Osteocyte (in vitro differentiated cells): ENCODE results near the gene FOXJ1. TPM values are rescaled to one million over a fixed set of nuclear protein-coding genes. Genes with fewer than 3 reads are reported as not detected.

Source experiments
- DNase-seq: peaks from one replicate; pipeline ENCODE4 v3.0.0; 2021; ENCODE audit warnings: mixed read lengths; ENCODE audit not compliant: unreplicated experiment; ENCODE audit errors: extremely low spot score
- H3K27ac Mint-ChIP-seq: one replicate; pipeline ENCODE4 v1.8.0; 2021; ENCODE audit warnings: mild to moderate bottlenecking, mixed read lengths; ENCODE audit not compliant: unreplicated experiment
- H3K27me3 Mint-ChIP-seq: one replicate; pipeline ENCODE4 v1.8.0; 2021; ENCODE audit warnings: mixed read lengths; ENCODE audit not compliant: unreplicated experiment
- H3K36me3 Mint-ChIP-seq: one replicate; pipeline ENCODE4 v1.8.0; 2021; ENCODE audit warnings: mixed read lengths; ENCODE audit not compliant: unreplicated experiment
- H3K4me1 Mint-ChIP-seq: one replicate; pipeline ENCODE4 v1.8.0; 2021; ENCODE audit warnings: mixed read lengths; ENCODE audit not compliant: unreplicated experiment
- H3K4me3 Mint-ChIP-seq: one replicate; pipeline ENCODE4 v1.8.0; 2021; ENCODE audit warnings: mild to moderate bottlenecking, moderate library complexity, mixed read lengths; ENCODE audit not compliant: unreplicated experiment
- H3K9me3 Mint-ChIP-seq: one replicate; pipeline ENCODE4 v1.8.0; 2021; ENCODE audit warnings: mixed read lengths; ENCODE audit not compliant: unreplicated experiment
- CTCF ChIP-seq: fragments of 200-600 bp; sonication (generic); IDR thresholded peaks from 2 replicates; pipeline ENCODE4 v1.5.0; 2021; ENCODE audit warnings: antibody characterized with exemption, mild to moderate bottlenecking, moderate library complexity
- microRNA-seq: library from miRNA; unstranded; fragments of <30 nt; microRNA quantifications from one replicate; pipeline ENCODE4 v1.1.0, GENCODE V29; 2020; ENCODE audit not compliant: unreplicated experiment
- total RNA-seq: library from RNA; stranded (reverse); gene quantifications from 2 replicates; pipeline ENCODE4 v1.2.1, GENCODE V29; 2021

The FOXJ1 gene
- total RNA-seq, 1 donor from 2014 or later = 0.13 TPM

DNA sequence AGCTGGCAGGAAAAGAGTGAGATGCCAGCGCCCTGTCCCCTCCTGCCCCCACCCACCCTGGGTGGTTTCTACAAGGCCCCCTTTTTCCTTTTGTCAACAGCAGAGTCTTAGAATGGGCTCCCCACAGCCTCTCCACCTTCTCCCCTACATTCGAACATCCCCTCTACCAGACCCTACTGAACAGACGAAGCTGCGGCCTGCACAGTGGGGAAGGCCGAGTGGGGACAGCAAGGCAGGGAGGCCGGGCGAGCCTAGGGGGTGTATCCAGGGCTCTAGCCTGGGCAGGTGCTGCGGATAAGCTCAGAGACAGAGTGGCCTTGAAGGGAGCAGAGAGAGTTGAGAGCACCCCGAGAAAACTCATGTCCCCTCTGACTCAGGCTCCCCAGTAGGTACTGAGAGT lies 54.7 kb downstream of the FOXJ1 start:
- H3K4me1 Mint-ChIP-seq = peaks cover 3% of the 10 kb centered on the region
- H3K27ac Mint-ChIP-seq = no peak overlapping the region
- DNase-seq = no peak
- peaks cover 33% of the 10 kb centered on the region for H3K36me3 Mint-ChIP-seq
- no peak for TF ChIP-seq CTCF
- H3K9me3 Mint-ChIP-seq = no peaks in the 10 kb centered on the region
- peaks cover 4% of the 10 kb centered on the region for H3K27me3 Mint-ChIP-seq
- no peak overlapping the region for H3K4me3 Mint-ChIP-seq

Small RNA genes within 50 kb of the gene (microRNA-seq; reads per million reads assigned to microRNA genes)
- gene MIR6868 = 3.8 reads per million

Other genes starting within 250 kb of the FOXJ1 start
- 26.3 and 26.9 TPM in 2 replicates for gene TRIM65, start 244.3 kb downstream of the FOXJ1 start, total RNA-seq
- gene MRPL38, start 236.4 kb downstream of the FOXJ1 start, total RNA-seq = 71.1 and 73.6 TPM in 2 replicates
- gene FBF1, start 200.2 kb downstream of the FOXJ1 start, total RNA-seq = 14.5 and 14.8 TPM in 2 replicates
- 48.0 and 53.4 TPM in 2 replicates for gene ACOX1, start 162.1 kb downstream of the FOXJ1 start, total RNA-seq
- 23.7 and 25.2 TPM in 2 replicates for gene TEN1, start 162.0 kb downstream of the FOXJ1 start, total RNA-seq
- gene CDK3, start 140.4 kb downstream of the FOXJ1 start, total RNA-seq = 8.3 and 9.6 TPM in 2 replicates
- gene EVPL, start 113.9 kb downstream of the FOXJ1 start, total RNA-seq = not detected in 2 replicates
- gene SRP68, start 68.7 kb downstream of the FOXJ1 start, total RNA-seq = 73.7 and 74.7 TPM in 2 replicates
- not detected in 2 replicates for gene GALR2, start 66.5 kb downstream of the FOXJ1 start, total RNA-seq
- gene ZACN, start 62.1 kb downstream of the FOXJ1 start, total RNA-seq = not detected in 2 replicates
- gene EXOC7, start 37.5 kb downstream of the FOXJ1 start, total RNA-seq = 158 and 164 TPM in 2 replicates
- 0.73 and 0.99 TPM in 2 replicates for gene RNF157, start 99.2 kb upstream of the FOXJ1 start, total RNA-seq
- 30.1 and 32.2 TPM in 2 replicates for gene UBALD2, start 124.1 kb upstream of the FOXJ1 start, total RNA-seq
- gene QRICH2, start 167.0 kb upstream of the FOXJ1 start, total RNA-seq = 6.3 and 7.3 TPM in 2 replicates
- gene PRPSAP1, start 212.7 kb upstream of the FOXJ1 start, total RNA-seq = 69.7 and 71.9 TPM in 2 replicates
- gene SPHK1, start 243.4 kb upstream of the FOXJ1 start, total RNA-seq = 15.2 TPM in 2 replicates